ENCODE measurements around the gene PBRM1. TPM values are rescaled to one million over a fixed set of nuclear protein-coding genes. Genes with fewer than 3 reads are reported as not detected.
A peak's percentile ranks its signal among the peaks of the same experiment; 100 is the strongest.
"Not testable (repeated sequence)": the region's sequence is repeated elsewhere in the genome, so short reads cannot be mapped to it uniquely, and the experiment has no call there.

The PBRM1 gene
- total RNA-seq, 1 donor from 2014 or later, result 51.5 TPM

GRCh38 chr3:52681596-52681995, 4.1 kb downstream of the PBRM1 start:
- TF ChIP-seq CTCF (conservative IDR thresholded peaks at IDR 0.05; ENCODE audit: low read depth, low read length), result no peak
- no peak overlapping the region for H3K4me3 ChIP-seq (ENCODE audit: low read depth, low read length)
- DNase-seq (ENCODE audit: low read depth), result no peak

GRCh38 chr3:52679811-52680210, 5.9 kb downstream of the PBRM1 start:
- no peak for DNase-seq (ENCODE audit: low read depth)
- no peak overlapping the region for H3K4me3 ChIP-seq (ENCODE audit: low read depth, low read length)
- no peak for TF ChIP-seq CTCF (conservative IDR thresholded peaks at IDR 0.05; ENCODE audit: low read depth, low read length)

GRCh38 chr3:52679199-52679538, 6.5 kb downstream of the PBRM1 start:
- TF ChIP-seq CTCF (conservative IDR thresholded peaks at IDR 0.05; ENCODE audit: low read depth, low read length), result no peak
- no peak overlapping the region for H3K4me3 ChIP-seq (ENCODE audit: low read depth, low read length)
- no peak for DNase-seq (ENCODE audit: low read depth)

GRCh38 chr3:52678265-52679198, 7.2 kb downstream of the PBRM1 start:
- no peak overlapping the region for H3K4me3 ChIP-seq (ENCODE audit: low read depth, low read length)
- TF ChIP-seq CTCF (conservative IDR thresholded peaks at IDR 0.05; ENCODE audit: low read depth, low read length), result no peak
- no peak for DNase-seq (ENCODE audit: low read depth)

GRCh38 chr3:52676201-52676600, 9.5 kb downstream of the PBRM1 start:
- H3K4me3 ChIP-seq (ENCODE audit: low read depth, low read length); DNase-seq (ENCODE audit: low read depth): not testable (repeated sequence)

GRCh38 chr3:52671676-52672075, 14.0 kb downstream of the PBRM1 start:
- TF ChIP-seq CTCF (conservative IDR thresholded peaks at IDR 0.05; ENCODE audit: low read depth, low read length), result no peak
- no peak for DNase-seq (ENCODE audit: low read depth)
- no peak overlapping the region for H3K4me3 ChIP-seq (ENCODE audit: low read depth, low read length)

- TF ChIP-seq CTCF (conservative IDR thresholded peaks at IDR 0.05; ENCODE audit: low read depth, low read length), result no peak
- no peak overlapping the region for H3K4me3 ChIP-seq (ENCODE audit: low read depth, low read length)
- peak; percentile 100 for DNase-seq (ENCODE audit: low read depth)
Observed at GRCh38 chr3:52670621-52671521, 14.8 kb downstream of the PBRM1 start.
